GM18519 (cell line): ENCODE results near the gene ZNF689.
"Not testable (repeated sequence)": the region's sequence is repeated elsewhere in the genome, so short reads cannot be mapped to it uniquely, and the experiment has no call there.

ENCODE experiments used
- ATAC-seq: cut with Tn5 transposase; IDR thresholded peaks from one replicate; pipeline ENCODE4 v1.9.1; 2021; ENCODE audit warnings: mild to moderate bottlenecking, moderate library complexity; ENCODE audit not compliant: unreplicated experiment, low FRiP score

Gene ZNF689

DNA sequence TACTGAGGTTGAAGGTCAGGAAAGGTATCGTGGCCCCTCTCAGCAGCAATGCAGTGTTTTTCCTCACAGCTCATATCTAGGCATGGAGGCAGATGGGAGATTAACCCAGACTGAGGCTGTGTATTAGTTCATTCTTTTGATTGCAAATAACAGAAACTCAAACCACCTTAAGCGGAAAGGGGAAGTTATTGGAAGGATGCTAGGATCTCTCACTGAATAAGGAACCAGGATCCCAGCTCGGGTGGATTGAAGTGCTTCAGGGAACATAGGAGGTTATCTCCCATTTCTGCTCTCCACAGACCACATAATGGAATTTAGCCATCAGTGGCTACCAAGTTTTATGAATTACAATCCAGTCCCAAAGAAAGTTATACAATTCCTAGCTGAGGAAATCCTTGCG lies 8.2 kb downstream of the ZNF689 start:
- ATAC-seq = no peak

DNA sequence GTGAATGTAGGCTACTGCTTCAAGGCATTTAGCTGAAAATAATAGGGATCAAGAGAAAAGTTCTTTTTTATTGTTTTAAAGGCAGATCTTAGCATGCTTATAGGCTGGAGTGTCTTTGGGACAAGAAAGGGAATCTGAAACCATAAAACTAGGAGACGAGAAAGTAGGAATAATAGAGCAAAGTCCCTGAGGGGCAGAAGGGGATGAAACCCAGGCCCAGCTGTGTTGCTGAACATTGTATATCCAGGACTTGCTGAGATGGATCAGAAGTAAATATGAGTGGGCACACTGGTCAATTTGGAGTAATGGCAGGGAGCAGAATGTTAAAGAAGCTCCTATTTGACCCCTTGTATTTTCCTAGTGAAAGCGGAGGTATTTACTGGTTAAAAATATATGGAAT lies 9.3 kb downstream of the ZNF689 start:
- ATAC-seq = no peak

DNA sequence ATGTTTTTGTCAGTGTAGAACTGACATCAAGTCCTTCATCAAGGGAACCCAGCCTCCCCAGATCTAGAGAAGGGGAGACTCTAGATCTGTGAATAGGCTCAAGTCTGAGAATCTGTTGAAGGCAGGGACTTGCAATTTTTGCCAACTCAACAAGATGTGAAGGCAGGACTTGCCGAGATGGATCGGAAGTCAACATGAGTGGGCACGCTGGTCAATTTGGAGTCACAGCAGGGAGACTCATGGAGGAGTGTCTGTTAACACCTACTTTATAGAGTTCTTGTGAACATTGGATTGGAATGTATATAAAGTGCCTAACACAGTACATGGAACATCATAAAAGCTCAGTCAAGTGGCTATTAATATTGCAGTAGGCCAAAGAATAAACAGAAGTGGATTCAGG lies 10.0 kb downstream of the ZNF689 start:
- ATAC-seq = no peak

DNA sequence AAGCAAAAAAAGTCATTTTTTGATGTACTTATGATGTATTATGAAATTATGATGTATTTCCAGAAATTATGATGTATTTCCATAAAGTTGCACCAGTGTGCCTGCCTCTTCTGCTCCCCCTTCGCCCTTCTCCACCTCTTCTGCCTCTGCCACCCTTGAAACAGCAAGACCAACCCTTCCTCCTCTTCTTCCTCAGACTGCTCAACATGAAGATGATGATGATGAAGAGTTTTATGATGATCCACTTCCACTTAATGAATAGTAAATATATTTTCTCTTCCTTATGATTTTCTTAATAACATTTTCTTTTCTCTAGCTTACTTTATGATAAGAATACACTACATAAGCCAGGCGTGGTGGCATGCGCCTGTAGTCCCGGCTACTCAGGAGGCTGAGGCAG lies 17.3 kb downstream of the ZNF689 start:
- no peak for ATAC-seq

DNA sequence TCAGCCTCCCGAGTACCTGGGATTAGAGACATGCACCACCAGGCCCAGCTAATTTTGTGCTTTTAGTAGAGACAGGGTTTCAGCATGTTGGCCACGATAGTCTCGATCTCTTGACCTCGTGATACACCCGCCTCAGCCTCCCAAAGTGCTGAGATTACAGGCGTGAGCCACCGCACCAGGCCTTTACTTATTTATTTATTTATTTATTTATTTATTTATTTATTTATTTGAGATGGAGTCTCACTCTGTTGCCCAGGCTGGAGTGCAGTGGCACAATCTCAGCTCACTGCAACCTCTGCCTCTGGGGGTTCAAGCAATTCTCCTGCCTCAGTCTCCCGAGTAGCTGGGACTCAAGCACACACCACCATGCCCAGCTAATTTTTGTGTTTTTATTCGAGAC lies 19.3 kb downstream of the ZNF689 start:
- not testable (repeated sequence) for ATAC-seq

DNA sequence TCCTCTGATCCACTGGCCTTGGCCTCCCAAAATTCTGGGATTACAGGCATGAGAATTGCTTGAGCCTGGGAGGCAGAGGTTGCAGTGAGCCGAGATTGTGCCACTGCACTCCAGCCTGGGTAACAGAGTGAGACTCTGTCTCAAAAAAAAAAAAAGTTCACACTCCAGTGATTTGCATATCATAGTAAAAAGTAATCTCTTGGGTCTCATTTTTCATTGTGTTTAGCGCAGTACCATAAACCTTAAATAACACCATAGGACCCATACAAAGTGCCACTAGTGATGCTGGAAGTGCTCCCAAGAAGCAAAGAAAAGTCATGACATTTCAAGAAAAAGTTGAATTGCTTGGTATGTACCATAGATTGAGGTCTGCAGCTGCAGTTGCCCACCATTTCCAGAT lies 20.6 kb downstream of the ZNF689 start:
- not testable (repeated sequence) for ATAC-seq

DNA sequence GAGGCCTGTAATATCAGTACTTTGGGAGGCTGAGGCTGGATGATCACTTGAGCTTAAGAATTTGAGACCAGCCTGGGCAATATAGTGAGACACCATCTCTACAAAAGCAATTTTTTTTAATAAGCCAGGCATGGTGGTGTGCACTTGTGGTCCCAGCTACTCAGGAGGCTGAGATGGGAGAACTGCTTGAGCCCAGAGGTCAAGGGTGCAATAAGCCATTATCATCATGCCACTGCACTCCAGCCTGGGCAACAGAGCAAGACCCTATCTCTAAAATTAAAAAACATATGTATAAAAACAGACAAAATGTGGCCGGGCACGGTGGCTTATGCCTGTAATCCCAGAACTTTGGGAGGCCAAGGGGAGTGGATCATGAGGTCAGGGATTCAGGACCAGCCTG lies 21.5 kb downstream of the ZNF689 start:
- no peak for ATAC-seq

DNA sequence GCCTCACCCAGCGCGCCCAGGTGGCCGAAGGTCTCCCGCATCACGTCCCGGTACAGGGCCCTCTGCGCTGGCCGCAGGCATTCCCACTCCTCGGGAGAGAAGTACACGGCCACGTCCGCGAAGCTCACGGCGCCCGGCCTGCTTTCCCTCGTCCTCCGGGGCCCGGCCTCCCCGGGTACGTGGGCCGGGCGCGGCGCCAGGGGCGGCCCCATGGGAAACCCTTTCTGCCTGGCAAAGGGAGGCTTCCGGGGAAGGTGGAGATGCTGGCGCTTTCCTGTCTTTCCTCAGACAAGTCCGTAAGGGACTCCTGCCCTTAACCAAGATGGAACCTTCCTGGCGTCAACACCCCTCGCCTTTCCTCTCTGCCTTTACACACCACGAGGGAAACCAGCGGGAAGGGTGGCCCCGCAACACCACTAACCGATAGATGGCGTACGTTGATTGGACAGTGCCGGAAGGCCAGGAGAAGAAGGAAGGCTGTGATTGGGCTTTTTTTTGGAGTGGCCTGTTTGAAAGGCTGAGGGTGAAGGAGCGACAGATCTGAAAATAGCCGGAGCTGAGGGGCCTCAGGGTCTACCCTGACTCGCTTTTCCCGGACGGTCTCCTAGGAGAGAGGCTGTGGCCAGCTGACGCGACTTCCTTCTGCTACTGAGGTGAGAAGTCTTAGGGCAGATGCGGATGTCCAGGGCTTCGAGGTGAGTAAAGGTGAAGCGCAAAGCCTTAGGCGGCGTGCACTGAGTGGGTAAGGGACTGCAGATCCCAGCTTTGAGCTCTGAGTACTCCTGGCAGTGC lies 24.6 kb downstream of the ZNF689 start, which contains the start of gene ZNF785:
Gene ZNF785, minus strand, starts transcription at position 298 of the 792 bp plus-strand sequence. Its CDS starts 86 bp downstream, at position 212.
- peak; percentile 78 for ATAC-seq

DNA sequence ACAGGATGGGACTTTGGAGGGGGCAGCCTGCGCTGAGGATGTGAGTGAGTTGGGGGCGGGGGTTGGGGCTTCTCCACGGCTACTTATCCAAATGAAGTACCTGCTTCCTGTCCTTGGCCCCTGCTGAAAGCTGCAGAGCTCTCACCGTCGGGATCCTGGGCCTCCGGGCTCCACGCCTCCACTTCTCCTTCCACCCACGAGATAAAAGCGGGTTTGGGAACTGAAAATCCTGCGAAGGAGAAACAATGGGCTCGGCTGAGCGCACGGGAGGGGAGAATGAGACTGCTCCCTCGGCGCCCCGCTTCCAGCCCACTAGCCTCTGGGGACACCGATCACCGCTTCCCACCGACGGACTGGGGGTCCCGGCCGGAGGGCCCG lies 25.2 kb downstream of the ZNF689 start:
- ATAC-seq = no peak

DNA sequence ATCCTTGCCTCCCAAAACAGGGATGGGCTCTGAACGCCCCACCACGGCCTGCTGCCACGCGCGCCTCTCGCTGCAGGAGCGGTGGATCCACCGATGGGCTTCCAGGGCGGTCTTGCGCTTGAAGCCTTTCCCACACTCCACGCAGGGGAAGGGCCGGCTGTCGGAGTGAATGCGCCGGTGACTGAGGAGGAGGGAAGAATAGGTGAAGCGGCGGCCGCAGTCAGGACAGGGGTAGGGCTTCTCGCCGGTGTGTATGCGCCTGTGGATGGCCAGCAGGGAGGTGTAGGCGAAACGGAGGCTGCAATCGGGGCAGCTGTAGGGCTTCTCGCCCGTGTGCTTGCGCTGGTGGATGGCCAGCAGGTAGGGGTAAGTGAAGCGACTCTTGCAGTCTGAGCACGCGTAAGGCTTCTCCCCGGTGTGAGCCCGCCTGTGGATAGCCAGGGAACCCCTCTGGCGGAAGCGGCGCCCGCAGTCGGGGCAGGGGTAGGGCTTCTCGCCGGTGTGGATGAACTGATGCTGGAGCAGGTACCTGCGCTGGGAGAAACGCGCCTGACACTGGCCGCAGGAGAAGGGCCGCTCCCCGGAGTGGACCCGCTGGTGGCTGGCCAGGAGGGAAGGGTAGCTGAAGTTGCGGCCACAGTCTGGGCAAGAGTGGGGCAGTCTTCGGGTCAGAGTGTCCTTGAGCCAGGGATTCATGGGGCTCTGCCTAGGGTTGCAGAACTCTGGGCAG lies 27.4 kb downstream of the ZNF689 start:
- no peak for ATAC-seq

DNA sequence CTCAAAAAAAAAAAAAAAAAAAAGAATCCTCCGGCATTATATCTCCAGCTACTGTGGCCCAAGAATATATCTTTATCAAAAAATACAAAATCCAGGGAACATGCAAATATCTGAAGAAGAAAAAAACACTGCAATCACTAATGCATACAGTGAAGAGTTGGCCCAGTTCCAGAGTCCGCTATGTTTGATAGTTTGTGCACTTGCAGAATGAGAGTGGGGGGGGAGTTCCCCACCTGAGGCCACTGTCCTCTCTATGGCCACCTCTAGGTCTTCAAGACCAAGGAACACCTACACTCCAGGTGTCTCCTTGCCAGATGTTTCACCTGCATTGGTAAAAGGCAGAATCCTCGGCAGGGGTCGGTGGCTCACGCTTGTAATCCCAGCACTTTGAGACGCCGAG lies 28.7 kb downstream of the ZNF689 start:
- ATAC-seq = no peak

DNA sequence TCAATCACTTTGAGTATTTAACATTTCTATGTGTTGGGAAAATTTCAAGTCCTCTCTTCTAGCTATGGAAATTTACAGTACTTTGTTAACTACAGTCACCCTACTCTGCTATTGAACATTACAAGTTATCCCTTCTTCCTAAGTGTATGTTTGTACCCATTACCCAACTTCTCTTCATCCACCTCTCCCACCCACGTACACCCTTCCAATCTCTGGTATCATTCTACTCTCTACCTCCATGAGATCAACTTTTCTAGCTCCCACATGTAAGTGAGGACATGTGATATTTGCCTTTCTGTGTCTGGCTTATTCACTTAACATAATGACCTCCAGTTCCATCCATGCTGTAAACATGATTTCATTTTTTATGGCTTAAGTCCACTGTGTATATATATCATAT lies 35.5 kb downstream of the ZNF689 start:
- ATAC-seq = no peak

DNA sequence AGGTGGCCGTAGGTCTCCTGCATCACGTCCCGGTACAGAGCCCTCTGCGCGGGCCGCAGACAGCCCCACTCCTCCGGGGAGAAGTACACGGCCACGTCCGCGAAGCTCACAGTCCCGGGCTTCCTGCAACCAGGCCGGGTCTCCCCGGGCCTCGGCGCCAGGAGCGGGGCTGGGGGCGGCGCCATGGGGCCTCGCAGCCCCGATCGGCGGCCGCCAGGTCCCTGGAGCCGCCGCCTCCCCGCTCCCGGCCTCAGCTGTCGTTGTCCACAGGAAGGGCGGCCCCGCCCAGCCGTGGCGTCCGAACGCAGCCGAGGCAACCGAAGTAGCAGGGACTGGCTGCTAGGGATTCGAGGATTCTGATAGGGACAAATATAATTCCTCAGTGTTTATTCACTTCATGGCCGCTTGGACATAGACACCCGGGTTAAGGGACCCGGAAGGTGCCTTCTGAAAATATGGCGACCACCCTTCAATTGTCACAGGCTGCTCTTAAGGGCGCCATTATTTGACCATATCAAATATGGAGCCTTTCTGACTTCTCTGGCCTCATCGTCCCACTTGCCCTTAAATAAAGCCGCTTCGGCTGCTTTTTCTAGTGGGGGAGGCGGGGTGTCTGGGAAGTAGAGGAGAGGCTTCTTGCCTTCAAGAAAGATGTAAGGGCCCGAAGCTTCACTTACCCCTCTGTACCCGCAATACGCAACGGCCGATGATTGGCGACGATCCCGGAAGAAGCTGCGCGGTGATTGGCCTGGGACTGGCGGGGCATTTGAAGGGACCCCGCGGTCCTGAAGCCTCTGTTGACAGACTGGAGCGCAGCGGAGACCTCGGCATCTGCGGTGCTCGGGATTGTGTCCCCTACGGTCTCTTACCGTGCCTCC lies 38.5 kb downstream of the ZNF689 start, which contains the start of gene ZNF688:
Gene ZNF688, minus strand, starts transcription at position 270 of the 878 bp plus-strand sequence. Its CDS starts 85 bp downstream, at position 185.
- peak; percentile 59 for ATAC-seq

DNA sequence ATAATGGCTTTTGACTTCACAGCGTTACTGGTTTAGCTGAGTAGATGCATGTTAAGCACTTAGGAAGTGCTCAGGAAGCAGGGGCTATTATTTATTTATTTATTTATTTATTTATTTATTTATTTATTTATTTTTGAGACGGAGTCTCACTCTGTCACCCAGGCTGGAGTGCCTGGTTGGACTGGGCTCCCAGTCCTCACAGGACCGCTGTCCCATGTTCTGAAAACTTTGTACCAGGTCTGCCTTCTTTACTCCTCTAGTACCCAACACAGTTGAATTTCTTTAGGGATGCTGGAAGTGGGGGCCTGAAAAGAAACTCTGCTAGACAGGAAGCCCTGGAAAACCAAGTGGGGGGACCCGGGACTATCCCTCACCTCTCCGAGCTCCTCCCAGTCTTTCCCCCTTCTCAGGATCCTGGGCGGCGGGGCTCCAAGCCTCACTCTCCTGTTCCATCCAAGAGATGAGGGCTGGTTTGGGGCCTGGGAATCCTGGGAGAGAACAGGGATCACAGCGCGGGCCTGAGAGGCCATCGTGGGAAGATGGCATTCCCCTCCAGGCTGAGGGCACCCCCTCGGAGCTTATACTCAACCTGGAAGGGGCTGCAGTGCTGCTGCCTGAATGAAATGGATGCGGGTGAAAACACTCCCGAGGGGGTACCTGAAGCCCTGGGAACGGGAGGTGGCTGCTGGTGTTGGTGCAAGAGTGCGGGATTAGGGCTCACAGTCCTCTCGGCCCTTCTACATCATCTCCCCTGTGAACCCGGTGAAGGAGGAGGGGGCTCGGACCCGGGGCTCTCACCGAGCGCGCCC lies 39.3 kb downstream of the ZNF689 start:
- no peak for ATAC-seq

DNA sequence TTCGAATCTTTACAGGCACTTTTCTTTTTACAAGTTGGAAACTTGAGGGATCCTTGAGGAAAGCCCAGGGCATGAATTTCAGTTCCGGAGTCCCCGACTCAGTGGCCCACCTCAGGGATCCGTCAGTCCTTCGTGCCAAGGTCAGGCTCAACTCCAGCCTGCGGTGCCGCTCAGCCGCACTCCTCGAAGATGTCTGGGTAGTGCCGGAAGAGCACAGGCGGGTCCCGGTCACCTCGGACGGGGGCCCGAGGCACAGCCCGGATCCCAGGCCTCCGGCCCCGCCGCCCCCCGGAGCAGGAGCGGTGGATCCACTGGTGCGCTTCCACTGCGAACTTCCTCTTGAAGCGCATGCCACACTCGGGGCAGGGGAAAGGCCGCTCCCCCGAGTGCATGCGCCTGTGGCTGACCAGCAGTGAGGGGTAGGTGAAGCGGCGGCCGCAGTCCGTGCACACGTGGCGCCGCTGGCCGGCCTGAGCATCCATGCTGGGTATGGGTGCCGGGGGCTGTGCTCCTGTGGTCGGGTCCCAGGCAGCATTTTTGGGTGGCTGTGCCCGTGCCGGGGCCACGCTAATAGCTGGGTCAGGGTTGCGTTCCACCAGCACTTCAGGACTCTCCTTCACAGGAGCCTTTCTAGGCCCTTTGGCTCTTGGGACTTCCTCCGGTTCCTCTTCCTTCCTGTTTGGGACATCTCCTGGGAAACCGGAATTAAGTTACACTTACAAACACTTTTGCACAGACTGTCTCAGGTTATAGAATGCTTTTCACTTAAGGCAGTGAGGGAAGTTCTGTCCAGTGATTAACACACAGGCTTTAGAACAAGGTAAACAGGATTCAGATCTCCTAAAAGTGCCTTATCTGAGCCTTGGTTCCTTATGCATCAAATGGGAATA lies 40.2 kb downstream of the ZNF689 start:
- no peak for ATAC-seq

DNA sequence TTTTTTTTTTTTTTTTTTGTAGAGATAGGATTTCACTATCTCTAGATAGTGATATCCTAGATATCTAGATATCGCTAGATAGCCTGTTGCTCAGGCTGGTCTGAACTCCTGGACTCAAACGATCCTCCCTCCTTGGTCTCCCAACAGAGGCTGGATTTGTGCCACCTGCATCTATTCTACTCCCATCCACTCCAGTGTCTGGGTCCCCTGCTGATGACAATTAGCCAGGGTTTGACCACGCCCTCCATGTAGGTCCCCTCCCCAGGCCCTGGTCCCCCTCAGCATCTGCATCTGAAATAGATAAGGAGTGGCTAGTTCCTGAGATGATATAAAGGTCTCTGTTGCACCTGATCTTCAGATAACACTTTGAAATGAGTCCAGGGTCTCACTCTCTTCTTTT lies 40.9 kb downstream of the ZNF689 start:
- no peak for ATAC-seq

DNA sequence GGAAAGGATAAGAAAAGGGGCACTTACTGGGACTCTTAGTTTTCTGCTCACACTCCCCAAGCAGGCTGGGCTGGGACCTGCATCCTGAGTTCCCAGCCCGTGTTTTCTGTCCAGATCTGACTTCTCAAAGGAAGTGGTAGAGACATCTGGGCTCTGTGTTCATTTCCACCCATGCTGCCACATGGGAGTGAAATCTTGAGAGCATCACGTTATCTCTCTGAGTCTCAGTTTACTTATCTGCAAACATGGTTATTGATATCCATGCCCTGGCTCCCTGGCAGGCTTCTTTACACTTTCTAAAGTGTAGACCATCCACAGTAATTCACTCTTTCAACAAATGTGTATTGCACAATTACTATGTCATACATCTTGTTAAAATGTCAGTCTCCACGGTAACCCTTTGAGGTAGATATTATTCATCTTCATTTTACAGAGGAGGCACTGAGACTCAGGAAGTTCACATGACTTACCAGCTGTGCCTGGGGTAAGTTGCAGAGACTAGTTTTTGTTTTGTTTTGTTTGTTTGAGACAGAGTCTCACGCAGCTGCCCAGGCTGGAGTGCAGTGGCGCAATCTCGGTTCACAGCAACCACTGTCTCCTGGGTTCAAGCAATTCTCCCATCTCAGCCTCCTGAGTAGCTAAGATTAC lies 42.1 kb downstream of the ZNF689 start:
- no peak for ATAC-seq

DNA sequence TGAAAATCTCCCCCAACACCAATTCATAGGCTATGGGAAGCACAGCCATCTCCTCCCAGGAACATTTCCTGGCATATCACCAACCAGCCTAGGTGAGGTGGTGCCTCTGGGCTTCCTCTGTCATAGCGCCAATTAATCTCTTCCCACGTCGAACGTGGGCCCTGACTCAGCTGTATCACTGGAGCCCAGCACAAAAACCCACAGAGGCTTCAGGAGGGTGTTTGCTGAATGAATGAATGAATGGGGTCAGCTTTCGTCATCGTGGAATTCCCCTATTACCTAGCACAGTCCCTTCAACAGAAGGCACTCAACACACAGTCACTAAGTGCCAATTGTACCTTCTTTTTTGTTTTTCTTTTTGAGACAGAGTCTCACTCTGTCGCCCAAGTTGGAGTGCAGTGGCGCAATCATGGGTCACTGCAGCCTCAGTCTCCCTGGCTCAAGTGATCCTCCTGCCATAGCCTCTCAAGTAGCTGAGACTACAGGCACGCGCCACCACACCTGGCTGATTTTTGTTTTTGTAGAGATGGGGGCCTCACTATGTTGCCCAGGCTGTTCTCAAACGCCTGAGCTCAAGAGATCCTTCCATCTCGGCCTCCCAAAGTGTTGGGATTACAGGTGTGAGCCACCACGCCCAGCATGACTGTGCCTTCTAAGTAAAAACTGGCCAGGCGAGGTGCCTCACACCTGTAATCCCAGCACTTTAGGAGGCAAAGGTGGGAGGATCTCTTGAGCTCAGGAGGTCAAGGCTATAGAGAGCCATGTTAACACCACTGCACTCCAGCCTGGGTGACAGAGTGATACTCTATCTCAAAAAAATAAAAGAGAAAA lies 42.8 kb downstream of the ZNF689 start:
- ATAC-seq = no peak
